Stimulated activated naive B cell treated with anti-CD40 and anti-IgM and Interleukin-4, amounts not matched to agents 10 μg/mL and 1 μg/mL and 100 μg/mL, for 72 hours (primary cell): Measurements from ENCODE around the gene MAST2.

Experiments used
- ATAC-seq, 2 donors: fragments of 150-1000 bp; cut with Tn5 transposase; replicated peaks; 2 replicates each; pipeline ENCODE4 v1.10.0; 2021; ENCODE audit warnings: moderate library complexity in 1 of 2
- DNase-seq: peaks from one replicate; pipeline ENCODE4 v3.0.0; 2021
- H3K27ac Mint-ChIP-seq: one replicate; pipeline ENCODE4 v1.8.0; 2022; ENCODE audit warnings: mild to moderate bottlenecking, mixed read lengths
- H3K27me3 Mint-ChIP-seq, 2 donors: one replicate each; pipeline ENCODE4 v1.8.0; 2022; ENCODE audit warnings: mixed read lengths in 2 of 2
- H3K36me3 Mint-ChIP-seq, 2 donors: one replicate each; pipeline ENCODE4 v1.8.0; 2022; ENCODE audit warnings: mixed read lengths in 2 of 2, mild to moderate bottlenecking in 1 of 2
- H3K4me1 Mint-ChIP-seq, 2 donors: one replicate each; pipeline ENCODE4 v1.8.0; 2022; ENCODE audit warnings: mixed read lengths in 2 of 2, mild to moderate bottlenecking in 1 of 2
- H3K4me3 Mint-ChIP-seq, 2 donors: one replicate each; pipeline ENCODE4 v1.8.0; 2022; ENCODE audit warnings: mild to moderate bottlenecking in 2 of 2, mixed read lengths in 2 of 2, moderate library complexity in 1 of 2
- H3K9me3 Mint-ChIP-seq, 2 donors: one replicate each; pipeline ENCODE4 v1.8.0; 2022; ENCODE audit warnings: mixed read lengths in 2 of 2, mild to moderate bottlenecking in 1 of 2

The MAST2 gene

GRCh38 chr1:45880930-45881329 is 77.5 kb downstream of the MAST2 start:
- no peak for ATAC-seq
- Mint-ChIP-seq H3K4me1 (peaks cover 6 to 9% of the 10 kb centered on the region in 2 donors), H3K4me3 (no peak overlapping the region), H3K36me3 (peaks cover 0 to 6% of the 10 kb centered on the region in 2 donors), H3K9me3 (no peaks in the 10 kb centered on the region), H3K27me3 (no peaks in the 10 kb centered on the region), H3K27ac (no peak overlapping the region)
- no peak for DNase-seq

GRCh38 chr1:45883658-45884057 is 80.2 kb downstream of the MAST2 start:
- H3K4me1 Mint-ChIP-seq: peaks cover 13 to 24% of the 10 kb centered on the region in 2 donors
- H3K36me3 Mint-ChIP-seq: peaks cover under 1 to 6% of the 10 kb centered on the region in 2 donors
- no peak overlapping the region for H3K27ac Mint-ChIP-seq
- no peaks in the 10 kb centered on the region for H3K27me3 Mint-ChIP-seq
- DNase-seq (no peak), ATAC-seq (no peak)
- no peak overlapping the region for H3K4me3 Mint-ChIP-seq
- no peaks in the 10 kb centered on the region for H3K9me3 Mint-ChIP-seq

GRCh38 chr1:45884700-45885099 is 81.3 kb downstream of the MAST2 start:
- no peak for DNase-seq
- ATAC-seq: no peak
- H3K27me3 Mint-ChIP-seq: no peaks in the 10 kb centered on the region

GRCh38 chr1:45886229-45886628 is 82.8 kb downstream of the MAST2 start:
- peaks cover 7 to 14% of the 10 kb centered on the region in 2 donors for H3K36me3 Mint-ChIP-seq
- no peak overlapping the region for H3K27ac Mint-ChIP-seq

More at GRCh38 chr1:45884700-45885099, 81.3 kb downstream of the MAST2 start:
- Mint-ChIP-seq H3K27ac (no peak overlapping the region), H3K4me3 (no peak overlapping the region), H3K36me3 (peaks cover 3 to 6% of the 10 kb centered on the region in 2 donors), H3K9me3 (no peaks in the 10 kb centered on the region), H3K4me1 (peaks cover 12 to 23% of the 10 kb centered on the region in 2 donors)

GRCh38 chr1:45887156-45887842 is 83.9 kb downstream of the MAST2 start:
- peak in 1 of 2 donors; percentile 45 for ATAC-seq
- peaks cover 1 to 3% of the 10 kb centered on the region in 2 donors for H3K9me3 Mint-ChIP-seq
- H3K4me1 Mint-ChIP-seq: peaks cover 9 to 15% of the 10 kb centered on the region in 2 donors
- no peaks in the 10 kb centered on the region for H3K27me3 Mint-ChIP-seq
- no peak overlapping the region for H3K4me3 Mint-ChIP-seq
- H3K36me3 Mint-ChIP-seq: peaks cover 7 to 14% of the 10 kb centered on the region in 2 donors
- no peak for DNase-seq
- H3K27ac Mint-ChIP-seq: no peak overlapping the region

More at GRCh38 chr1:45886229-45886628, 82.8 kb downstream of the MAST2 start:
- no peak for DNase-seq
- no peak for ATAC-seq
- Mint-ChIP-seq H3K9me3 (peaks cover 1 to 3% of the 10 kb centered on the region in 2 donors), H3K4me1 (peaks cover 9 to 15% of the 10 kb centered on the region in 2 donors), H3K27me3 (no peaks in the 10 kb centered on the region), H3K4me3 (no peak overlapping the region)

- peaks cover 1 to 3% of the 10 kb centered on the region in 2 donors for H3K9me3 Mint-ChIP-seq
Measured at GRCh38 chr1:45890078-45890477, 86.7 kb downstream of the MAST2 start.

GRCh38 chr1:45891087-45891486 is 87.7 kb downstream of the MAST2 start:
- Mint-ChIP-seq H3K27me3 (no peaks in the 10 kb centered on the region), H3K4me1 (peaks cover 9 to 15% of the 10 kb centered on the region in 2 donors), H3K9me3 (peaks cover 1 to 3% of the 10 kb centered on the region in 2 donors), H3K27ac (no peak overlapping the region), H3K4me3 (no peak overlapping the region), H3K36me3 (peaks cover 7 to 8% of the 10 kb centered on the region in 2 donors)
- DNase-seq (no peak), ATAC-seq (no peak)

More at GRCh38 chr1:45890078-45890477, 86.7 kb downstream of the MAST2 start:
- DNase-seq: no peak
- Mint-ChIP-seq H3K4me1 (peaks cover 9 to 15% of the 10 kb centered on the region in 2 donors), H3K4me3 (no peak overlapping the region), H3K36me3 (peaks cover 7 to 8% of the 10 kb centered on the region in 2 donors), H3K27me3 (no peaks in the 10 kb centered on the region), H3K27ac (no peak overlapping the region)
- ATAC-seq: no peak

- DNase-seq: no peak
- Mint-ChIP-seq H3K36me3 (peaks cover 7 to 8% of the 10 kb centered on the region in 2 donors), H3K9me3 (peaks cover 1 to 3% of the 10 kb centered on the region in 2 donors), H3K4me1 (peaks cover 7% of the 10 kb centered on the region in 2 donors), H3K4me3 (no peak overlapping the region), H3K27ac (no peak overlapping the region), H3K27me3 (no peaks in the 10 kb centered on the region)
- no peak for ATAC-seq
Measured at GRCh38 chr1:45892068-45892785, 88.8 kb downstream of the MAST2 start.

- no peaks in the 10 kb centered on the region for H3K27me3 Mint-ChIP-seq
- H3K4me3 Mint-ChIP-seq: no peak overlapping the region
- DNase-seq: no peak
- peaks cover 1 to 3% of the 10 kb centered on the region in 2 donors for H3K9me3 Mint-ChIP-seq
- H3K27ac Mint-ChIP-seq: no peak overlapping the region
- H3K4me1 Mint-ChIP-seq: peaks cover 0 to 2% of the 10 kb centered on the region in 2 donors
- H3K36me3 Mint-ChIP-seq: peaks cover 3 to 10% of the 10 kb centered on the region in 2 donors
- no peak for ATAC-seq
Measured at GRCh38 chr1:45894331-45894730, 90.9 kb downstream of the MAST2 start.

GRCh38 chr1:45894921-45895320 is 91.5 kb downstream of the MAST2 start:
- no peak overlapping the region for H3K27ac Mint-ChIP-seq
- peaks cover 2 to 10% of the 10 kb centered on the region in 2 donors for H3K36me3 Mint-ChIP-seq
- peaks cover 0 to under 1% of the 10 kb centered on the region in 2 donors for H3K4me1 Mint-ChIP-seq
- peaks cover under 1 to 2% of the 10 kb centered on the region in 2 donors for H3K9me3 Mint-ChIP-seq
- H3K4me3 Mint-ChIP-seq: no peak overlapping the region
- H3K27me3 Mint-ChIP-seq: no peaks in the 10 kb centered on the region
- ATAC-seq (no peak), DNase-seq (no peak)

GRCh38 chr1:45895406-45895805 is 92.0 kb downstream of the MAST2 start:
- peaks cover 0 to 5% of the 10 kb centered on the region in 2 donors for H3K36me3 Mint-ChIP-seq
- no peak overlapping the region for H3K4me3 Mint-ChIP-seq
- no peak overlapping the region for H3K27ac Mint-ChIP-seq
- no peak for ATAC-seq
- no peak for DNase-seq
- H3K27me3 Mint-ChIP-seq: no peaks in the 10 kb centered on the region
- no peaks in the 10 kb centered on the region for H3K4me1 Mint-ChIP-seq
- no peaks in the 10 kb centered on the region for H3K9me3 Mint-ChIP-seq

- Mint-ChIP-seq H3K36me3 (peaks cover 4% of the 10 kb centered on the region in 2 donors), H3K4me1 (peaks cover 0 to under 1% of the 10 kb centered on the region in 2 donors), H3K4me3 (no peak overlapping the region), H3K27me3 (peaks cover 0 to 8% of the 10 kb centered on the region in 2 donors), H3K27ac (no peak overlapping the region), H3K9me3 (peaks cover 0 to 2% of the 10 kb centered on the region in 2 donors)
- no peak for DNase-seq
- ATAC-seq: no peak
Measured at GRCh38 chr1:45906883-45907282, 103.5 kb downstream of the MAST2 start.

GRCh38 chr1:45908611-45909140 is 105.3 kb downstream of the MAST2 start:
- Mint-ChIP-seq H3K27ac (no peak overlapping the region), H3K27me3 (peaks cover 0 to 8% of the 10 kb centered on the region in 2 donors), H3K4me1 (peaks cover 0 to 9% of the 10 kb centered on the region in 2 donors), H3K4me3 (no peak overlapping the region), H3K9me3 (no peaks in the 10 kb centered on the region), H3K36me3 (peaks cover 0 to 6% of the 10 kb centered on the region in 2 donors)
- ATAC-seq (no peak), DNase-seq (no peak)

GRCh38 chr1:45911634-45912033 is 108.2 kb downstream of the MAST2 start:
- DNase-seq (no peak), ATAC-seq (no peak)
- Mint-ChIP-seq H3K4me1 (peaks cover 0 to 9% of the 10 kb centered on the region in 2 donors), H3K27me3 (peaks cover 0 to 8% of the 10 kb centered on the region in 2 donors), H3K36me3 (peaks cover 0 to 8% of the 10 kb centered on the region in 2 donors), H3K27ac (no peak overlapping the region), H3K9me3 (no peaks in the 10 kb centered on the region), H3K4me3 (no peak overlapping the region)
